Caco-2 (cell line): ENCODE results near the gene CD63. TPM values are rescaled to one million over a fixed set of nuclear protein-coding genes. Genes with fewer than 3 reads are reported as not detected.

Source experiments
- BruUV-seq: library from RNA; stranded (reverse); fragments of 400-500 nt; replicated peaks from 2 replicates; lab custom pipeline; 2021; lab: Mats Ljungman, UMichigan
- CTCF ChIA-PET: fragments of 300-600 bp; sonication (Branson Sonifier 250); formaldehyde crosslinking; loops from one replicate; lab custom pipeline; 2022; ENCODE audit warnings: antibody characterized with exemption; lab: Charles Lee
- POLR2A ChIA-PET: fragments of 300-600 bp; sonication (Branson Sonifier 250); formaldehyde crosslinking; loops from one replicate; lab custom pipeline; 2022; ENCODE audit warnings: antibody characterized with exemption; lab: Charles Lee
- DNase-seq, 2 experiments: peaks; one replicate each; pipeline versions ENCODE4 v3.0.0 to v3.0.0-alpha.2; 2020 to 2022
- H3K27me3 ChIP-seq: replicated peaks from 2 replicates; pipeline ENCODE4 v1.6.0; 2011; ENCODE audit warnings: low read length; ENCODE audit not compliant: control insufficient read depth, insufficient read depth
- H3K36me3 ChIP-seq: 2 replicates; pipeline ENCODE4 v1.5.1; 2011; ENCODE audit warnings: low read length; ENCODE audit not compliant: control insufficient read depth, insufficient read depth
- H3K4me1 ChIP-seq: fragments of 250-450 bp; sonication (Bioruptor Pico); 2 replicates; pipeline ENCODE4 v1.5.1; 2020; ENCODE audit warnings: mild to moderate bottlenecking
- H3K4me3 ChIP-seq: 2 replicates; pipeline ENCODE4 v1.5.1; 2011; ENCODE audit warnings: low read depth, mild to moderate bottlenecking, control low read depth, low read length
- H3K9me3 ChIP-seq: fragments of 250-450 bp; sonication (Bioruptor Pico); 2 replicates; pipeline ENCODE4 v1.5.1; 2020; ENCODE audit warnings: mild to moderate bottlenecking, moderate library complexity
- H3K27ac Mint-ChIP-seq: one replicate; pipeline ENCODE4 v1.8.0; 2022; ENCODE audit warnings: mixed read lengths; ENCODE audit not compliant: unreplicated experiment
- H3K27me3 Mint-ChIP-seq: one replicate; pipeline ENCODE4 v1.8.0; 2022; ENCODE audit warnings: mixed read lengths; ENCODE audit not compliant: insufficient read depth, unreplicated experiment
- H3K36me3 Mint-ChIP-seq: one replicate; pipeline ENCODE4 v1.8.0; 2022; ENCODE audit warnings: mild to moderate bottlenecking, mixed read lengths; ENCODE audit not compliant: insufficient read depth, unreplicated experiment
- H3K4me1 Mint-ChIP-seq: one replicate; pipeline ENCODE4 v1.8.0; 2022; ENCODE audit warnings: low read depth, mixed read lengths; ENCODE audit not compliant: unreplicated experiment
- H3K4me3 Mint-ChIP-seq: one replicate; pipeline ENCODE4 v1.8.0; 2022; ENCODE audit warnings: mild to moderate bottlenecking, moderate library complexity, mixed read lengths; ENCODE audit not compliant: unreplicated experiment
- H3K9me3 Mint-ChIP-seq: one replicate; pipeline ENCODE4 v1.8.0; 2022; ENCODE audit warnings: mixed read lengths; ENCODE audit not compliant: unreplicated experiment
- CTCF ChIP-seq, 2 experiments: fragments of 200-600 bp in 1 of 2; IDR thresholded peaks; 1 replicate in 1 of 2; 2 replicates in 1 of 2; pipeline versions ENCODE4 v1.5.1 to v1.8.0; 2011 to 2022; ENCODE audit warnings: antibody characterized with exemption in 1 of 2, control low read depth in 1 of 2, inconsistent platforms in 1 of 2, low read depth in 1 of 2, low read length in 1 of 2, mild to moderate bottlenecking in 1 of 2, moderate library complexity in 1 of 2; ENCODE audit not compliant: insufficient read depth in 1 of 2, severe bottlenecking in 1 of 2, unreplicated experiment in 1 of 2
- intact Hi-C: fragments of 100-400 bp; cut with micrococcal nuclease; formaldehyde crosslinking; loops from one replicate; pipeline ENCODE4 v1.10.0; 2022; ENCODE audit not compliant: unreplicated experiment
- total RNA-seq: library from RNA; stranded (reverse); gene quantifications from 2 replicates; pipeline ENCODE4 v1.2.3, GENCODE V29; 2022

The CD63 gene
- total RNA-seq, 1 experiment from 2014 or later = 947 TPM

GRCh38 chr12:55681142-55682077 lies 47.4 kb downstream of the CD63 start:
- H3K27me3 Mint-ChIP-seq = no peaks in the 10 kb centered on the region

GRCh38 chr12:55679691-55680090 lies 49.1 kb downstream of the CD63 start:
- Mint-ChIP-seq H3K9me3 (no peaks in the 10 kb centered on the region), H3K27ac (no peak overlapping the region), H3K4me1 (peaks cover 8% of the 10 kb centered on the region), H3K4me3 (no peak overlapping the region), H3K27me3 (no peaks in the 10 kb centered on the region), H3K36me3 (peaks cover 5% of the 10 kb centered on the region)
- H3K36me3 ChIP-seq = no peaks in the 10 kb centered on the region
- H3K4me1 ChIP-seq = peaks cover 4% of the 10 kb centered on the region; the same call in 1 of the 2 replicates
- POLR2A ChIA-PET = no interaction called here
- no TSS peak for BruUV-seq
- TF ChIP-seq CTCF (IDR thresholded peaks at IDR 0.05; ENCODE audit: insufficient read depth in 1 of 2, low read depth in 1 of 2, low read length in 1 of 2, severe bottlenecking in 1 of 2, unreplicated experiment in 1 of 2) = no peak
- no peak overlapping the region for H3K4me3 ChIP-seq
- H3K9me3 ChIP-seq = no peaks in the 10 kb centered on the region
- CTCF ChIA-PET = no interaction called here
- DNase-seq = no peak
- intact Hi-C loops = no loop called here
- H3K27me3 ChIP-seq = no peaks in the 10 kb centered on the region

More at GRCh38 chr12:55681142-55682077, 47.4 kb downstream of the CD63 start:
- peak; percentile 58 to 82 for TF ChIP-seq CTCF (IDR thresholded peaks at IDR 0.05; ENCODE audit: insufficient read depth in 1 of 2, low read depth in 1 of 2, low read length in 1 of 2, severe bottlenecking in 1 of 2, unreplicated experiment in 1 of 2)
- Histone ChIP-seq H3K4me1 (peaks cover 4% of the 10 kb centered on the region; the same call in 1 of the 2 replicates), H3K9me3 (no peaks in the 10 kb centered on the region), H3K4me3 (peak overlapping the region; percentile 59), H3K27me3 (no peaks in the 10 kb centered on the region), H3K36me3 (no peaks in the 10 kb centered on the region; the same call in 1 of the 2 replicates)
- peak overlapping the region; percentile 96 for H3K4me3 Mint-ChIP-seq
- CTCF ChIA-PET = interaction anchor here (0.5 to 2.5 kb wide), 26 partner anchors 8 to 1694 kb away, joined by 3 to 102 read pairs (median 4); partner anchors contain the start of genes CD63, DNAJC14, ITGA7 and OR2AP1
- DNase-seq = peak; percentile 86
- intact Hi-C loops = loop anchor here (1.0 kb wide), 4 partner anchors 21 to 56 kb away; no protein-coding TSS in a partner anchor
- BruUV-seq = no TSS peak
- peaks cover 5% of the 10 kb centered on the region for H3K36me3 Mint-ChIP-seq
- POLR2A ChIA-PET = interaction anchor here (0.5 to 1.9 kb wide), 7 partner anchors 24 to 1672 kb away, joined by 3 to 10 read pairs (median 6); partner anchors contain the start of genes BLOC1S1, HOXC8, RAB5B and RDH5
- H3K27ac Mint-ChIP-seq = peak overlapping the region; percentile 84
- peaks cover 8% of the 10 kb centered on the region for H3K4me1 Mint-ChIP-seq
- H3K9me3 Mint-ChIP-seq = no peaks in the 10 kb centered on the region

- Mint-ChIP-seq H3K36me3 (peaks cover 4% of the 10 kb centered on the region), H3K27me3 (no peaks in the 10 kb centered on the region), H3K4me1 (peaks cover 6% of the 10 kb centered on the region), H3K9me3 (peaks cover 8% of the 10 kb centered on the region), H3K27ac (no peak overlapping the region), H3K4me3 (no peak overlapping the region)
- DNase-seq = no peak
- no peak overlapping the region for H3K4me3 ChIP-seq
- no peaks in the 10 kb centered on the region for H3K36me3 ChIP-seq
- BruUV-seq = no TSS peak
- ChIA-PET POLR2A (no interaction called here), CTCF (interaction anchor here (1.5 kb wide), 1 partner anchor 44 kb away, joined by 4 read pairs; no protein-coding TSS in a partner anchor)
- intact Hi-C loops = no loop called here
- H3K9me3 ChIP-seq = no peaks in the 10 kb centered on the region
- no peaks in the 10 kb centered on the region for H3K4me1 ChIP-seq
- H3K27me3 ChIP-seq = no peaks in the 10 kb centered on the region
- TF ChIP-seq CTCF (IDR thresholded peaks at IDR 0.05; ENCODE audit: insufficient read depth in 1 of 2, low read depth in 1 of 2, low read length in 1 of 2, severe bottlenecking in 1 of 2, unreplicated experiment in 1 of 2) = no peak
These were observed 52.1 kb downstream of the CD63 start for GRCh38 chr12:55676707-55677106.
